Uterus (tissue), 2 donors: ENCODE measurements around the gene PSTK.

Source experiments
- CTCF ChIP-seq, 4 experiments: fragments of 200-600 bp in 2 of 4; fragments of 450-650 bp in 2 of 4; sonication (generic) in 2 of 4; IDR thresholded peaks; one replicate each; pipeline ENCODE4 v1.5.1; 2016 to 2019; ENCODE audit warnings: antibody characterized with exemption in 4 of 4, mild to moderate bottlenecking in 2 of 4, moderate library complexity in 1 of 4
- POLR2A ChIP-seq, 2 donors: fragments of 450-650 bp; IDR thresholded peaks; one replicate each; pipeline ENCODE4 v1.6.1; 2016; ENCODE audit warnings: antibody characterized with exemption in 2 of 2, mild to moderate bottlenecking in 1 of 2, moderate library complexity in 1 of 2

GRCh38 chr10:123004298-123004697 lies 24.1 kb downstream of the PSTK start:
- no peak for TF ChIP-seq POLR2A (IDR thresholded peaks at IDR 0.05)
- TF ChIP-seq CTCF (IDR thresholded peaks at IDR 0.05): no peak
